Kidney (tissue), 14 donors: ENCODE results near the gene GDPD5. TPM values are rescaled to one million over a fixed set of nuclear protein-coding genes. Genes with fewer than 3 reads are reported as not detected.
A peak's percentile ranks its signal among the peaks of the same experiment; 100 is the strongest.

Experiments used
- DNase-seq, 5 donors: peaks; one replicate each; pipeline ENCODE4 v3.0.0-alpha.2; 2013 to 2020
- FAIRE-seq: peaks from 2 replicates; lab custom pipeline; 2012; peaks lifted over from hg19 to GRCh38; lab: Jason Lieb, UNC
- H3K27ac ChIP-seq, 2 donors: one replicate each; pipeline ENCODE4 v1.7.0; 2013; ENCODE audit warnings: low read depth in 2 of 2, low read length in 2 of 2, inconsistent platforms in 1 of 2
- H3K27me3 ChIP-seq: one replicate; pipeline ENCODE4 v1.7.1; 2013; ENCODE audit warnings: low read length, inconsistent platforms; ENCODE audit not compliant: control insufficient read depth, insufficient read depth
- H3K36me3 ChIP-seq, 3 donors: one replicate each; pipeline versions ENCODE4 v1.7.0 to v1.7.1; 2013; ENCODE audit warnings: low read length in 3 of 3, control low read depth in 1 of 3, inconsistent platforms in 1 of 3; ENCODE audit not compliant: insufficient read depth in 3 of 3, control insufficient read depth in 2 of 3
- H3K4me1 ChIP-seq, 3 donors: one replicate each; pipeline versions ENCODE4 v1.7.0 to v1.7.1; 2013; ENCODE audit warnings: low read length in 3 of 3, inconsistent platforms in 1 of 3, low read depth in 1 of 3; ENCODE audit not compliant: control insufficient read depth in 2 of 3, insufficient read depth in 2 of 3
- H3K4me3 ChIP-seq, 3 donors: one replicate each; pipeline versions ENCODE4 v1.7.0 to v1.8.1; 2013; ENCODE audit warnings: low read length in 3 of 3, control low read depth in 1 of 3, inconsistent platforms in 1 of 3
- H3K9ac ChIP-seq, 3 donors: one replicate each; pipeline versions ENCODE4 v1.7.0 to v1.7.1; 2013; ENCODE audit warnings: low read length in 3 of 3, control low read depth in 1 of 3, inconsistent platforms in 1 of 3
- H3K9me3 ChIP-seq, 3 donors: one replicate each; pipeline versions ENCODE4 v1.7.0 to v1.7.1; 2013; ENCODE audit warnings: low read length in 3 of 3, control low read depth in 1 of 3, inconsistent platforms in 1 of 3; ENCODE audit not compliant: control insufficient read depth in 2 of 3, insufficient read depth in 1 of 3
- CTCF ChIP-seq: IDR thresholded peaks from 3 replicates; pipeline ENCODE4 v1.5.1; 2012; ENCODE audit warnings: mild to moderate bottlenecking, moderate library complexity, borderline replicate concordance; ENCODE audit not compliant: insufficient read depth; ENCODE audit errors: extremely low read depth
- intact Hi-C: fragments of 100-400 bp; cut with DNase I; formaldehyde crosslinking; loops from one replicate; pipeline ENCODE4 v1.11.1; 2022
- polyA plus RNA-seq: library from polyadenylated mRNA; stranded (reverse); fragments of 350-450 nt; fragmentation: Illumina TruSeq; extraction: RNeasy Lipid Tissue Mini Kit (QIAGEN cat#74804); gene quantifications from one replicate; pipeline ENCODE4 v1.2.3, GENCODE V29; 2014; ENCODE audit warnings: low read depth, low replicate concordance; ENCODE audit not compliant: insufficient read depth
- total RNA-seq: library from RNA; stranded (reverse); fragmentation: NEBNext Ultra II Directional; extraction: Animal tissue kit (Norgen Biotek cat#: 25700); gene quantifications from one replicate; pipeline ENCODE4 v1.2.1, GENCODE V29; 2021
- donor health status: control.
- donor health status: control.
- donor health status: control.
- donor health status: control.
- donor health status: control.
- donor health status: DM: yes; HTN: yes; CAD: no.
- donor health status: Normal renal cell carcinoma (clear cell type).

The GDPD5 gene
- total and polyA plus RNA-seq, 2 donors from 2014 or later, result 3.9 to 11.4 TPM

- Histone ChIP-seq H3K27ac (no peak overlapping the region), H3K4me1 (no peaks in the 10 kb centered on the region), H3K27me3 (no peaks in the 10 kb centered on the region), H3K9me3 (no peaks in the 10 kb centered on the region), H3K4me3 (no peak overlapping the region), H3K9ac (no peak overlapping the region), H3K36me3 (no peaks in the 10 kb centered on the region)
- FAIRE-seq (no peak), DNase-seq (peak in 1 of 5 donors; percentile 49)
- no peak for TF ChIP-seq CTCF
- intact Hi-C loops, result no loop called here
These were observed 29.4 kb downstream of the GDPD5 start for GRCh38 chr11:75496305-75496752.

GRCh38 chr11:75495749-75496304 is 29.9 kb downstream of the GDPD5 start:
- Histone ChIP-seq H3K9me3 (no peaks in the 10 kb centered on the region), H3K9ac (no peak overlapping the region), H3K27me3 (no peaks in the 10 kb centered on the region), H3K4me3 (no peak overlapping the region), H3K36me3 (no peaks in the 10 kb centered on the region), H3K27ac (no peak overlapping the region), H3K4me1 (no peaks in the 10 kb centered on the region)
- intact Hi-C loops, result no loop called here
- TF ChIP-seq CTCF, result no peak
- DNase-seq (no peak), FAIRE-seq (no peak)

DNA sequence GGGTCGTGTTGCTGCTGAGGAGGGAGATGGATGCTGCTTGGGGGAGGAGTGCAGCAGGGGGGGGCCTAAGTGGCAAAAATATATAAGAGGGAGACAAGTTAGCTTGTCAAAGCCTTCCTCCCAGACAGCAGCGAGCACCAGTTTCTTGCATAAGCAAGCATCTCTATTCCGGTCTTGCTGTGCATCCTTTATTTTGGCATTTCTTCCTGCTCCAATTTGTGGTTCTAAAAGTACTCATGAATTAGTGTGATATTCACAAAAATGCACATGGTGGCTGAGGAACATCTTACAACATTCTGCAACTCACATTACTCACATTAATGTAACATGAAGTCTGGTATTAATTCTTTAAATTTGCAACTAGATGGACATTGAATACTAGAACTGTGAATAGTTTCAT is 32.1 kb downstream of the GDPD5 start:
- intact Hi-C loops, result no loop called here
- Histone ChIP-seq H3K9ac (no peak overlapping the region), H3K27ac (no peak overlapping the region), H3K36me3 (no peaks in the 10 kb centered on the region), H3K4me3 (no peak overlapping the region), H3K4me1 (no peaks in the 10 kb centered on the region), H3K27me3 (no peaks in the 10 kb centered on the region), H3K9me3 (no peaks in the 10 kb centered on the region)
- FAIRE-seq (no peak), DNase-seq (no peak)
- no peak for TF ChIP-seq CTCF
